HG03439 (cell line): Measurements from ENCODE around the gene ST6GALNAC3.
"Not testable (repeated sequence)": the region's sequence is repeated elsewhere in the genome, so short reads cannot be mapped to it uniquely, and the experiment has no call there.

ENCODE experiments used
- ATAC-seq: cut with Tn5 transposase; IDR thresholded peaks from one replicate; pipeline ENCODE4 v1.9.1; 2021; ENCODE audit warnings: mild to moderate bottlenecking, moderate library complexity; ENCODE audit not compliant: unreplicated experiment

ST6GALNAC3 gene

GRCh38 chr1:76613886-76614285 lies 539.3 kb downstream of the ST6GALNAC3 start:
- ATAC-seq: no peak

- no peak for ATAC-seq
These were observed 540.9 kb downstream of the ST6GALNAC3 start for GRCh38 chr1:76615253-76616035.

GRCh38 chr1:76620371-76620770 lies 545.8 kb downstream of the ST6GALNAC3 start:
- no peak for ATAC-seq

- ATAC-seq: no peak
These were observed 548.4 kb downstream of the ST6GALNAC3 start for GRCh38 chr1:76622774-76623528.

- no peak for ATAC-seq
These were observed 551.5 kb downstream of the ST6GALNAC3 start for GRCh38 chr1:76625886-76626678.

- no peak for ATAC-seq
These were observed 553.0 kb downstream of the ST6GALNAC3 start for GRCh38 chr1:76627498-76627897.

GRCh38 chr1:76627901-76628300 lies 553.4 kb downstream of the ST6GALNAC3 start:
- no peak for ATAC-seq

- ATAC-seq: no peak
These were observed 557.6 kb downstream of the ST6GALNAC3 start for GRCh38 chr1:76632136-76632535.

GRCh38 chr1:76635784-76636183 lies 561.2 kb downstream of the ST6GALNAC3 start:
- no peak for ATAC-seq

- no peak for ATAC-seq
These were observed 564.6 kb downstream of the ST6GALNAC3 start for GRCh38 chr1:76639181-76639580.

- no peak for ATAC-seq
These were observed 565.5 kb downstream of the ST6GALNAC3 start for GRCh38 chr1:76640092-76640491.

- ATAC-seq: no peak
These were observed 566.2 kb downstream of the ST6GALNAC3 start for GRCh38 chr1:76640723-76641122.

GRCh38 chr1:76644139-76644538 lies 569.6 kb downstream of the ST6GALNAC3 start:
- ATAC-seq: no peak

- not testable (repeated sequence) for ATAC-seq
These were observed 578.3 kb downstream of the ST6GALNAC3 start for GRCh38 chr1:76652860-76653259.

- ATAC-seq: no peak
These were observed 583.1 kb downstream of the ST6GALNAC3 start for GRCh38 chr1:76657623-76658022.

- ATAC-seq: no peak
These were observed 584.8 kb downstream of the ST6GALNAC3 start for GRCh38 chr1:76659171-76659940.

GRCh38 chr1:76661531-76661930 lies 587.0 kb downstream of the ST6GALNAC3 start:
- no peak for ATAC-seq

GRCh38 chr1:76666499-76666898 lies 592.0 kb downstream of the ST6GALNAC3 start:
- ATAC-seq: no peak

GRCh38 chr1:76668046-76668445 lies 593.5 kb downstream of the ST6GALNAC3 start:
- ATAC-seq: peak; percentile 69

GRCh38 chr1:76669131-76669530 lies 594.6 kb downstream of the ST6GALNAC3 start:
- no peak for ATAC-seq
